SK-N-SH (cell line): ENCODE data around the gene TAS2R8.

Experiments
- CTCF ChIP-seq: fragments of 200-600 bp; sonication (generic); IDR thresholded peaks from 2 replicates; pipeline ENCODE4 v1.6.1; 2017; ENCODE audit warnings: antibody characterized with exemption, mild to moderate bottlenecking, moderate library complexity
- ELF1 ChIP-seq: IDR thresholded peaks from 2 replicates; pipeline ENCODE4 v1.4.0; 2012
- EP300 ChIP-seq, 2 experiments: IDR thresholded peaks; 2 replicates each; pipeline versions ENCODE4 v1.4.0 to v1.6.1; 2012; ENCODE audit warnings: borderline replicate concordance in 1 of 2, low read depth in 1 of 2, low read length in 1 of 2
- PBX3 ChIP-seq: IDR thresholded peaks from 2 replicates; pipeline ENCODE4; 2012
- POLR2AphosphoS5 ChIP-seq: IDR thresholded peaks from 2 replicates; pipeline ENCODE4 v1.6.1; 2012; ENCODE audit warnings: low read depth, low read length
- REST ChIP-seq: IDR thresholded peaks from 2 replicates; pipeline ENCODE4 v1.6.1; 2012; ENCODE audit warnings: mild to moderate bottlenecking, low read depth, low read length, moderate library complexity
- RXRA ChIP-seq: IDR thresholded peaks from 2 replicates; pipeline ENCODE4 v1.4.0; 2012; ENCODE audit warnings: low read depth, mild to moderate bottlenecking, borderline replicate concordance
- TCF12 ChIP-seq: IDR thresholded peaks from 2 replicates; pipeline ENCODE4 v1.4.0; 2012
- YY1 ChIP-seq: IDR thresholded peaks from 2 replicates; pipeline ENCODE4 v1.4.0; 2012; ENCODE audit warnings: low read depth, mild to moderate bottlenecking
- ZBTB33 ChIP-seq: IDR thresholded peaks from 2 replicates; pipeline ENCODE4 v1.4.0; 2012; ENCODE audit warnings: low read depth, borderline replicate concordance

DNA sequence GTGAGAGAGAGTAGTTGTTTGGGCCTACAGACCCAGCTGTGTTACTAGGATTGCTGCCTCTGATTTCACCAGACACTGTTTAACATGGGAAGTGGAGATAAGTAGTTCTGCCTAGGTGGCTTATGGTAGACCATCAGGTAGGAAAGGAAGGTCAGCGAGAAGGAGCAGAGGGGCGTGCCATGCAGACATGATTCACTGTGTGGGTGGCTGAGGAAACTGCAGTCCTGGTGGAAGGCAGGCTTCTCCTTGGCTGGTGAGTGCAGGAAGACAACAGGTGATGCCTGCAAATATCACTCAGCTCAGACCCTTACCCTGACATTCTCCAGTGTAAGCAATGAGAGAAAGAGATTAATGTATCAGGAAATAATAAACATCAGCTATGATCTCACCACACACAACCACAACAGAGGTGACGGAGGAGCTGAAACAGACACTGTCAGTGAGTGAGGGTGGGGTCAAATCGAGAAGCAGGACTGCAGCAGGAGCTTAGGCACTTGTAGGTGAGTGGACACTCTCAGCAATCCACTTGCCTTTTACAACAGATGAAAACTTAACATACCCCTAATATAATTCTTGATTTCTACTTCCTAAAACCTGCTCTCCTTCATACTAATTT lies 44.3 kb upstream of the TAS2R8 start:
- TF ChIP-seq ELF1 = no peak
- no peak for TF ChIP-seq RXRA
- no peak for TF ChIP-seq PBX3
- no peak for TF ChIP-seq CTCF
- TF ChIP-seq YY1 = no peak
- TF ChIP-seq REST = no peak
- no peak for TF ChIP-seq EP300 (IDR thresholded peaks at IDR 0.05; ENCODE audit: borderline replicate concordance in 1 of 2, low read depth in 1 of 2, low read length in 1 of 2)
- TF ChIP-seq POLR2AphosphoS5 = no peak
- no peak for TF ChIP-seq TCF12
- TF ChIP-seq ZBTB33 = no peak
